ENCODE data around the gene KCNMB1. TPM values are rescaled to one million over a fixed set of nuclear protein-coding genes. Genes with fewer than 3 reads are reported as not detected.

Gene KCNMB1
- total and polyA plus RNA-seq, 4 donors = 1.4 to 5.2 (median 2.3) TPM

DNA sequence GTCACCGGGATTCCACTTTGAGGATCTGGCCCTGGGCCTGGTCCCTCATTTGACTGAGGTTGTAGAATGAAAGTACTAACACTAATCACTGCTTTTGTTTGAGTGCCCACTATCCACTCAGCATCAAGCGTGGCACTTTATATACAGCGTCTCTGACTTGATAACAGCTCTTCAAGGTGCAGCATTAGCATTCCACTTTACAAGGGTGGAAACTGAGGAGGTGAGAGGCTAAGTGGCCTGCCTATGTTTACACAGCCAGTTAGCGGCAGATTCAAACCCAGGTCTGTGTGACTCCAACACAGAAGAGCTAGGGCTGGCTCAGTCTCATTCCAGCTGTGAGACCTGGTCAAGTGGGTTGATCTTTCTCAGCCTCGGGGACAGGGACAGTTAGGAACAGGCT, 5.9 kb downstream of the KCNMB1 start:
- 69 to 86% methylated on average over 5 of the region's 5 CpGs for WGBS, 2 donors
- no peak for ATAC-seq (ENCODE audit: insufficient read depth, low FRiP score)
- no peak overlapping the region for H3K4me3 ChIP-seq
- no peaks in the 10 kb centered on the region for H3K27me3 ChIP-seq (ENCODE audit: control insufficient read depth in 3 of 3, insufficient read depth in 3 of 3, low read length in 2 of 3)
- peaks cover 0 to 5% (median 0%) of the 10 kb centered on the region in 4 donors for H3K36me3 ChIP-seq (ENCODE audit: control insufficient read depth in 4 of 4, insufficient read depth in 4 of 4, low read length in 4 of 4)
- H3K27ac ChIP-seq (ENCODE audit: low read depth in 1 of 2, low read length in 1 of 2) = no peak overlapping the region
- peaks cover 0 to 10% (median 0%) of the 10 kb centered on the region in 5 donors for H3K4me1 ChIP-seq (ENCODE audit: control insufficient read depth in 5 of 5, insufficient read depth in 5 of 5, low read length in 5 of 5)
- H3K9me3 ChIP-seq (ENCODE audit: control insufficient read depth in 4 of 4, insufficient read depth in 3 of 4, low read length in 3 of 4) = no peaks in the 10 kb centered on the region
- H3K9ac ChIP-seq (ENCODE audit: insufficient read depth in 1 of 2, low read length in 2 of 2) = no peak overlapping the region
- TF ChIP-seq, protein P1, sequence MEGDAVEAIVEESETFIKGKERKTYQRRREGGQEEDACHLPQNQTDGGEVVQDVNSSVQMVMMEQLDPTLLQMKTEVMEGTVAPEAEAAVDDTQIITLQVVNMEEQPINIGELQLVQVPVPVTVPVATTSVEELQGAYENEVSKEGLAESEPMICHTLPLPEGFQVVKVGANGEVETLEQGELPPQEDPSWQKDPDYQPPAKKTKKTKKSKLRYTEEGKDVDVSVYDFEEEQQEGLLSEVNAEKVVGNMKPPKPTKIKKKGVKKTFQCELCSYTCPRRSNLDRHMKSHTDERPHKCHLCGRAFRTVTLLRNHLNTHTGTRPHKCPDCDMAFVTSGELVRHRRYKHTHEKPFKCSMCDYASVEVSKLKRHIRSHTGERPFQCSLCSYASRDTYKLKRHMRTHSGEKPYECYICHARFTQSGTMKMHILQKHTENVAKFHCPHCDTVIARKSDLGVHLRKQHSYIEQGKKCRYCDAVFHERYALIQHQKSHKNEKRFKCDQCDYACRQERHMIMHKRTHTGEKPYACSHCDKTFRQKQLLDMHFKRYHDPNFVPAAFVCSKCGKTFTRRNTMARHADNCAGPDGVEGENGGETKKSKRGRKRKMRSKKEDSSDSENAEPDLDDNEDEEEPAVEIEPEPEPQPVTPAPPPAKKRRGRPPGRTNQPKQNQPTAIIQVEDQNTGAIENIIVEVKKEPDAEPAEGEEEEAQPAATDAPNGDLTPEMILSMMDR (IDR thresholded peaks at IDR 0.05; ENCODE audit: control extremely low read depth, extremely low read depth) = no peak
- no peak for DNase-seq

DNA sequence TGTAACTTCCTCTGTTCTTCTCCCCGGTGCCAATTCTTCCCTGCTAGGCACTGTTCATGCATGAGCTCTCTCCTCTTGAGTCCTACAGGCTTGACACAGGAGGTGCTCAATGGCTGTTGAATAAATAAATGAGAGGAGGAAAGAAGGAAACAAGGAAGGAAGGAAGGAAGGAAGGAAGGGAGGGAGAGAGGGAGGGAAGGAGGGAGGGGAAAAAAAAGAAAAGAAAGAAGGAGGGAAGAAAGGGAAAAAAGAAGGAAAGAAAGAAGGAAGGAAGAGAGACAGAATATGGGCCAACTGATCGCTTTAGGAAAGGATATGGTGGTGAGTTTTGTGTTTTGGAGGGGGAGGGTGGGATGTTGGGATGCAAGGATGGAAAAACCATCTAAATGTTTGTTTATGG, 6.4 kb downstream of the KCNMB1 start:
- DNase-seq (no peak), ATAC-seq (ENCODE audit: insufficient read depth, low FRiP score) (no peak)
- Histone ChIP-seq H3K9ac (ENCODE audit: insufficient read depth in 1 of 2, low read length in 2 of 2) (no peak overlapping the region), H3K27ac (ENCODE audit: low read depth in 1 of 2, low read length in 1 of 2) (no peak overlapping the region), H3K36me3 (ENCODE audit: control insufficient read depth in 4 of 4, insufficient read depth in 4 of 4, low read length in 4 of 4) (peaks cover 0 to 5% (median 0%) of the 10 kb centered on the region in 4 donors), H3K27me3 (ENCODE audit: control insufficient read depth in 3 of 3, insufficient read depth in 3 of 3, low read length in 2 of 3) (no peaks in the 10 kb centered on the region), H3K4me1 (ENCODE audit: control insufficient read depth in 5 of 5, insufficient read depth in 5 of 5, low read length in 5 of 5) (peaks cover 0 to 6% (median 0%) of the 10 kb centered on the region in 5 donors), H3K9me3 (ENCODE audit: control insufficient read depth in 4 of 4, insufficient read depth in 3 of 4, low read length in 3 of 4) (no peaks in the 10 kb centered on the region), H3K4me3 (no peak overlapping the region)
- TF ChIP-seq, protein P1 (IDR thresholded peaks at IDR 0.05; ENCODE audit: control extremely low read depth, extremely low read depth) = no peak
- WGBS, 2 donors = 43 to 61% methylated on average over 2 of the region's 2 CpGs

DNA sequence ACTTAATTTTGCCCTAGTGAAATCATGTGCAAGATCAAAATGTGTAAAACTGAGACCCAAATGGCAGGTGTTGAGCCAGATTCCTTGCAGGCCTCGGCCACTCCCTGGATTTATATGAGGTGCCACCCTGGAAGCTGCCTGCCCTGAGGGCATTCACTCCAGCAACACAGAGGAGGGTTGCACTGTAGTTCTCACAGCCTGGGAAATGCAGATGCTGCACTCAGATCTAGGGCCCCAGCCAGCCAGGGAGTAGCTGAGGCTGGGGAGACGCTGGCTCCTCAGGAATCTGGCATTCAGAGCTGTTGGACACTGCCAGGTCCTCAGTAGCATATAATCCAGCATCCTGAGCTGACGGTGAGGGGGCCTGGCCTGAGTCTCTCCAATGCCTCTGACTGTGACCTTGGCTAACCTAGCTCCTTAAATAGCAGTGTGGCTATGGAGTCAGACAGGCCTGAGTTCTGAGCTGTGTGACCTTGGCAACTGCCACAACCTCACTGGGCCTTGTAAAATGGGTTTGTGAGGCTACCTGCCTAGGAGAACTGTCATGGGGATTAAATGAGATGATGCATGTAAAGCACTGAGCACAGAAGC, 8.7 kb downstream of the KCNMB1 start:
- ATAC-seq (ENCODE audit: insufficient read depth, low FRiP score) (no peak), DNase-seq (no peak)
- TF ChIP-seq, protein P1 (IDR thresholded peaks at IDR 0.05; ENCODE audit: control extremely low read depth, extremely low read depth) = no peak
- peaks cover 0 to 5% (median 0%) of the 10 kb centered on the region in 4 donors for H3K36me3 ChIP-seq (ENCODE audit: control insufficient read depth in 4 of 4, insufficient read depth in 4 of 4, low read length in 4 of 4)
- no peak overlapping the region for H3K4me3 ChIP-seq
- no peaks in the 10 kb centered on the region for H3K27me3 ChIP-seq (ENCODE audit: control insufficient read depth in 3 of 3, insufficient read depth in 3 of 3, low read length in 2 of 3)
- H3K27ac ChIP-seq (ENCODE audit: low read depth in 1 of 2, low read length in 1 of 2) = no peak overlapping the region
- no peak overlapping the region for H3K9ac ChIP-seq (ENCODE audit: insufficient read depth in 1 of 2, low read length in 2 of 2)
- H3K4me1 ChIP-seq (ENCODE audit: control insufficient read depth in 5 of 5, insufficient read depth in 5 of 5, low read length in 5 of 5) = no peaks in the 10 kb centered on the region
- H3K9me3 ChIP-seq (ENCODE audit: control insufficient read depth in 4 of 4, insufficient read depth in 3 of 4, low read length in 3 of 4) = peaks cover 0 to 2% (median 0%) of the 10 kb centered on the region in 4 donors
- 77 to 91% methylated on average over 3 of the region's 3 CpGs for WGBS, 2 donors

DNA sequence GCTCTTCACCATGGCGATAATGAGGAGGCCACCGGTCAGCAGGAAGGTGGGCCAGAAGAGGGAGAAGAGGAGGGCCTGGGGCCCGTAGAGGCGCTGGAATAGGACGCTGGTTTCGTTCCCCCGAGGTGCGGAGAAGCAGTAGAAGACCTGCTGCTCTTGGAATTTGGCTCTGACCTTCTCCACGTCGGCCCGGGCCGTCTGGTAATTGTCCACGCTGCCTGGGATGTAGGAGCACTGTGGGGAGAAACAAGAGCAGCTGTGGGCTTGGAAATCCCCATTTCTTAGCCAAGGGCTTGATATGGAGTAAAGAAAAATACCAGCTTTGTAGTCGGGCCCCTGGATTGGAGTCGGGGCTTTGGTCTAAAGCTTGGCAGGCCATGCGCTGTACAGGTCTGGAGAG, 10.4 kb downstream of the KCNMB1 start:
- Histone ChIP-seq H3K27ac (ENCODE audit: low read depth in 1 of 2, low read length in 1 of 2) (no peak overlapping the region), H3K27me3 (ENCODE audit: control insufficient read depth in 3 of 3, insufficient read depth in 3 of 3, low read length in 2 of 3) (peaks cover 0 to 2% (median 0%) of the 10 kb centered on the region in 3 donors), H3K4me3 (no peak overlapping the region), H3K9me3 (ENCODE audit: control insufficient read depth in 4 of 4, insufficient read depth in 3 of 4, low read length in 3 of 4) (peaks cover 0 to 2% (median 0%) of the 10 kb centered on the region in 4 donors), H3K4me1 (ENCODE audit: control insufficient read depth in 5 of 5, insufficient read depth in 5 of 5, low read length in 5 of 5) (no peaks in the 10 kb centered on the region), H3K36me3 (ENCODE audit: control insufficient read depth in 4 of 4, insufficient read depth in 4 of 4, low read length in 4 of 4) (peaks cover 0 to 5% (median 0%) of the 10 kb centered on the region in 4 donors), H3K9ac (ENCODE audit: insufficient read depth in 1 of 2, low read length in 2 of 2) (no peak overlapping the region)
- ATAC-seq (ENCODE audit: insufficient read depth, low FRiP score) = no peak
- 90 to 94% methylated on average over 16 of the region's 16 CpGs for WGBS, 2 donors
- DNase-seq = no peak
- TF ChIP-seq, protein P1 (IDR thresholded peaks at IDR 0.05; ENCODE audit: control extremely low read depth, extremely low read depth) = no peak
